ENCODE results near the gene BTBD6. TPM values are rescaled to one million over a fixed set of nuclear protein-coding genes. Genes with fewer than 3 reads are reported as not detected.

The BTBD6 gene
- total RNA-seq, 1 experiment from 2014 or later: 0.26 TPM

- H3K4me1 ChIP-seq (ENCODE audit: control insufficient read depth, insufficient read depth, low read length): no peaks in the 10 kb centered on the region; the same call in 1 of the 2 replicates
- POLR2A ChIA-PET: no interaction called here
- TF ChIP-seq CTCF (IDR thresholded peaks at IDR 0.05) (no peak), SIN3A (IDR thresholded peaks at IDR 0.05; ENCODE audit: borderline replicate concordance, insufficient read depth, low read depth, low read length) (no peak), POLR2AphosphoS5 (IDR thresholded peaks at IDR 0.05; ENCODE audit: low read depth, low read length) (no peak), REST (IDR thresholded peaks at IDR 0.05; ENCODE audit: insufficient read depth in 1 of 2, low read depth in 2 of 2, low read length in 1 of 2) (no peak), TCF7L2 (IDR thresholded peaks at IDR 0.05; ENCODE audit: low read depth, low read length) (no peak)
- BruUV-seq (replicated peaks): no TSS peak
- no peaks in the 10 kb centered on the region for H3K27me3 ChIP-seq (ENCODE audit: control insufficient read depth, insufficient read depth, low read length)
- no peak for ATAC-seq
- no peak overlapping the region for H3K4me3 ChIP-seq (ENCODE audit: low read depth in 2 of 2, low read length in 2 of 2)
- DNase-seq (ENCODE audit: low read depth, low spot score): no peak
- H3K27ac ChIP-seq (ENCODE audit: low read length): no peak overlapping the region
- CTCF ChIA-PET: no interaction called here
- no peaks in the 10 kb centered on the region for H3K9me3 ChIP-seq (ENCODE audit: control insufficient read depth, insufficient read depth, low read depth, low read length)
- in situ Hi-C loops (cut with HindIII; ENCODE audit: low pct_unique_long_range_greater_than_20kb, low sequenced_read_pairs) (no loop called here), intact Hi-C loops (cut with micrococcal nuclease; ENCODE audit: unreplicated experiment) (no loop called here)
- H3K36me3 ChIP-seq (ENCODE audit: control insufficient read depth, insufficient read depth, low read length): no peaks in the 10 kb centered on the region
These were observed 37.9 kb upstream of the BTBD6 start for GRCh38 chr14:105210266-105211025.

- Histone ChIP-seq H3K4me3 (ENCODE audit: low read depth in 2 of 2, low read length in 2 of 2) (no peak overlapping the region), H3K27me3 (ENCODE audit: control insufficient read depth, insufficient read depth, low read length) (no peaks in the 10 kb centered on the region), H3K4me1 (ENCODE audit: control insufficient read depth, insufficient read depth, low read length) (no peaks in the 10 kb centered on the region), H3K9me3 (ENCODE audit: control insufficient read depth, insufficient read depth, low read depth, low read length) (no peaks in the 10 kb centered on the region), H3K27ac (ENCODE audit: low read length) (no peak overlapping the region), H3K36me3 (ENCODE audit: control insufficient read depth, insufficient read depth, low read length) (no peaks in the 10 kb centered on the region)
- no peak for DNase-seq (ENCODE audit: low read depth, low spot score)
- TF ChIP-seq SIN3A (IDR thresholded peaks at IDR 0.05; ENCODE audit: borderline replicate concordance, insufficient read depth, low read depth, low read length) (no peak), TCF7L2 (IDR thresholded peaks at IDR 0.05; ENCODE audit: low read depth, low read length) (no peak), POLR2AphosphoS5 (IDR thresholded peaks at IDR 0.05; ENCODE audit: low read depth, low read length) (no peak), CTCF (IDR thresholded peaks at IDR 0.05) (no peak), REST (IDR thresholded peaks at IDR 0.05; ENCODE audit: insufficient read depth in 1 of 2, low read depth in 2 of 2, low read length in 1 of 2) (no peak)
- ChIA-PET CTCF (no interaction called here), POLR2A (no interaction called here)
- ATAC-seq: no peak
- BruUV-seq (replicated peaks): no TSS peak
- intact Hi-C loops (cut with micrococcal nuclease; ENCODE audit: unreplicated experiment) (no loop called here), in situ Hi-C loops (cut with HindIII; ENCODE audit: low pct_unique_long_range_greater_than_20kb, low sequenced_read_pairs) (no loop called here)
These were observed 37.1 kb upstream of the BTBD6 start for GRCh38 chr14:105211086-105211757.

Data from Panc1 (cell line).